Activated naive CD8-positive, alpha-beta T cell (primary cell): Measurements from ENCODE around the gene RBP4.
"Not testable (repeated sequence)": the region's sequence is repeated elsewhere in the genome, so short reads cannot be mapped to it uniquely, and the experiment has no call there.

ENCODE experiments used
- H3K27ac Mint-ChIP-seq: one replicate; pipeline ENCODE4 v1.8.0; 2021; ENCODE audit warnings: mixed read lengths
- H3K27me3 Mint-ChIP-seq: one replicate; pipeline ENCODE4 v1.8.0; 2021; ENCODE audit warnings: mixed read lengths
- H3K36me3 Mint-ChIP-seq: one replicate; pipeline ENCODE4 v1.8.0; 2021; ENCODE audit warnings: mixed read lengths
- H3K4me1 Mint-ChIP-seq: one replicate; pipeline ENCODE4 v1.8.0; 2021; ENCODE audit warnings: low read depth, mixed read lengths
- H3K4me3 Mint-ChIP-seq: one replicate; pipeline ENCODE4 v1.8.0; 2021; ENCODE audit warnings: mild to moderate bottlenecking, mixed read lengths
- H3K9me3 Mint-ChIP-seq: one replicate; pipeline ENCODE4 v1.8.0; 2021; ENCODE audit warnings: low read depth, mixed read lengths

The RBP4 gene

DNA sequence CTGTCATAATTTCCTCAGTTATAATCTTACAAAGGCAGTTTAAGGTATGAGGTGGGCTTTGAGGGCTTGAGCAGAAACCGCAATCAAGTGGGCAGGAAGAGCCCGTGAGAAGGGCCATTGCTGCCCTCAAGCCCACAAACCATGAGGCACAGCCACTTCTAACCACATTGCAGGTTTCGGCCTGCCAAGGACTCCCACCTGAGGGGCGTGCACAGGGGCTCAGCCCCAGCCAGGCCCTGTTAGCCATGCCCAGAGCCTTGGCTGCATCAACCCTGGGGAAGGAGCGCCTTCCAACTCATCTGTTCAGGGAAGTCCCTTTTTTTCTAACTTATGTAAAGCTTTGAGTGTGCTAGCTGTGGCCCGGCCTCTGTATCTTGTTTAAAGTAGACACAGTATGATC, 40.5 kb downstream of the RBP4 start:
- Mint-ChIP-seq H3K27me3 (peaks cover 6% of the 10 kb centered on the region), H3K9me3 (no peaks in the 10 kb centered on the region), H3K27ac (no peak overlapping the region), H3K4me1 (no peaks in the 10 kb centered on the region), H3K36me3 (no peaks in the 10 kb centered on the region), H3K4me3 (no peak overlapping the region)

DNA sequence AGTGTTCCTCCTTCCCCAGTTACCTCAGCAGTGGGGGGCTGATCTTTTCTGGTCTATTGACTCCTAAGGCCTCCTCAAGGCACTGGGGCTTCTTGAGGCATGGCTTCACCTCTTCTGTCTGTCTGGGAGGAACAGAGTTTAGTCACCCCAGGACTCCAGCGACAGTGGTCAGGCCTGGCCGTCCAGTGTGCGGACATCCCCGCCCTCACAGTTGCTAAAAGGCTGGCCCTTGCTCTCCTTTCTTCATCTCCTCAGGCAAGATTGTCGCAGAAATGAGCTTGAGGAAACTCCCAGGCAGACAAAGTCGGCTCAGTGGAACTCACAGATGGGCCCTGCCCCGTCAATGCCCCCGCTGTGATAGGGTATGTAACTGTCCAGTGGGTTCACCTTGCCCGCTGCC, 41.5 kb downstream of the RBP4 start:
- H3K4me1 Mint-ChIP-seq, result no peaks in the 10 kb centered on the region
- H3K36me3 Mint-ChIP-seq, result no peaks in the 10 kb centered on the region
- H3K27ac Mint-ChIP-seq, result no peak overlapping the region
- H3K9me3 Mint-ChIP-seq, result no peaks in the 10 kb centered on the region
- H3K27me3 Mint-ChIP-seq, result peaks cover 4% of the 10 kb centered on the region
- H3K4me3 Mint-ChIP-seq, result no peak overlapping the region

DNA sequence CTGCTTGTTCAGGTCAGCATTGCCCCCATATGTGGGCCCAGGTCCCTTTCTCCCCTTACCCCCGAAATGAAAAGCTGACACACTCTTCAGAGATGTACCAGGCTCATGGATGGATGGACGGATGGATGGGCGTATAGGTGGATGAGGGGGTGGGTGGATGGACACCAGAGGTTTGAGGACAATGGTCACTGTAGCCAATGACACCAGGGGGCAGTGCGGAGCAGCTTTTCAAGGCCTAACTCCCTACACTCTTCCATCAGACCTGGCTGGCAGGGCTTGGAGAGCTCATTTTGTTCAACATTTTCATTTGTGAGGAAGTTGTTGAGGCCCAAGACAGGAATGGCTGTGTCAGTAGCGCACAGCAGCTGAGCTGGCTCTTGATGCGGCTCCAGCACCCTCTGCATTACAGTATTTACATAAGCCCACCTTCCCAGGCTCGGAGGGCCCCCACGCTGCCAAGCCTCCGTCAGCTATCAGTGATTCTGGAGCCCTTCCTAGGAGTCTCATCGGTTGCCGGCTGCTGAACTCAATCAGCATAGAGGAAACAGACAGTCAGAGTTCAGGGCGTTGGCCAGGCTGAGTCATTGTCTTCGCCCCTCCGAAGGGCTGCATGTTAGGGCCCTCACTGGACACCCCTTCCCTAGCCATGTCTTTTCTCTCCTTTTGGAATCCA, 46.1 kb downstream of the RBP4 start:
- H3K36me3 Mint-ChIP-seq, result no peaks in the 10 kb centered on the region
- no peak overlapping the region for H3K27ac Mint-ChIP-seq
- no peaks in the 10 kb centered on the region for H3K9me3 Mint-ChIP-seq
- no peaks in the 10 kb centered on the region for H3K4me1 Mint-ChIP-seq
- H3K27me3 Mint-ChIP-seq, result peaks cover 4% of the 10 kb centered on the region
- no peak overlapping the region for H3K4me3 Mint-ChIP-seq

DNA sequence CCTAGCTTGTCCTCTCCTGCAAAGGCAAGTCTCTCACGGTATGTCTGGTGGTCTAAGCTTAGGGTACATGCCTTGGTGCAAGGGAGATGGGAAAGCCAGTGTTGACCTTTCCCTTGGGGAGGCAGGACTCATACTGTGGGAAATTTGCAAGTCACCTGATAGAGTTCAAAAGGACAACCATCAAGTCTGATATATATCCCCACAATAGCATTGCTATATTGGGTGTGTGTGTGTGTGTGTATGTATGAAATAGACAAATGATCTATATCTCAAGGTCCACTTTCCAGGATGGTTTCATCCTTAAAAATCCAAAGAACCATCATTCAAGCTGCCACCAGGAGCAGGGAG, 46.7 kb downstream of the RBP4 start:
- Mint-ChIP-seq H3K4me1 (no peaks in the 10 kb centered on the region), H3K9me3 (no peaks in the 10 kb centered on the region), H3K27ac (no peak overlapping the region), H3K36me3 (no peaks in the 10 kb centered on the region), H3K27me3 (no peaks in the 10 kb centered on the region), H3K4me3 (no peak overlapping the region)

DNA sequence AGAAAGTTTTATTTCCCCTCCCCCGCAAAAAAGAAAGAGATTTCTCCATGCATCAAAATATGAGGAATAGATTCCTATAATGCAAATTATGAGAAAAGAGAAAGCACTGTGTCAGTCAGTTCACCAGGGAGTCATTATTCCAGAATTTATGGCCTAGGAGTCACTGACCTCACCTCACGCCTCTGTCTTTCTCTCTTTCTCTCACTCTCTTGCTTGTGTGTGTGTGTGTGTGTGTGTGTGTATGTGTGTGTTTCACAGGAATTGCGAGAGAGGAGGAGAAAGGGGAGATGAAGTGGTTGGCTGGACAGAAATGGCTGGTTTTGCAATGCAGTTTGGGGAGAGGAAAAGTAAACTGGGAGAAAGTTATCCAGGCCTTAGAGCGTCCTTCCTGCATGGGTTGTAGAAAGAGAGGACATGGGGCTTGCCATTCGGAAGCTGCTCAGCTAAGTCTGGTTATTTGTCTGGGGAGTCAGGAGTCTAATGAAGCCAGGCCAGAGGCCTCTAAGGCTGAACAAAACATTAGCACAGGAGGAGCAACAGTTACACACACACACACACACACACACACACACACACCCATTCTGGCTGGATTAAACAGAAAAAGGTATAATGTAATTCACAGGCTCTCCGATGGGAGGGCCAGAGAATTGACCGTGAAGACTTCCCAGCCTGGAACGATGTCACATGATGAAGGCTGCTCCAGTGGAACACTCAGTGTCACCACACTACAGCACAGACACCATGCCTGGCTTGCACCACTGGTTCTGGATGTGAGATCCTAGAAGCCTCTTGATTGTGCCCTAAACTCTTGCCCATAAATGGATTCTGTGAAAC, 47.3 kb downstream of the RBP4 start:
- no peaks in the 10 kb centered on the region for H3K9me3 Mint-ChIP-seq
- no peak overlapping the region for H3K4me3 Mint-ChIP-seq
- H3K27me3 Mint-ChIP-seq, result no peaks in the 10 kb centered on the region
- H3K36me3 Mint-ChIP-seq, result no peaks in the 10 kb centered on the region
- no peak overlapping the region for H3K27ac Mint-ChIP-seq
- no peaks in the 10 kb centered on the region for H3K4me1 Mint-ChIP-seq

DNA sequence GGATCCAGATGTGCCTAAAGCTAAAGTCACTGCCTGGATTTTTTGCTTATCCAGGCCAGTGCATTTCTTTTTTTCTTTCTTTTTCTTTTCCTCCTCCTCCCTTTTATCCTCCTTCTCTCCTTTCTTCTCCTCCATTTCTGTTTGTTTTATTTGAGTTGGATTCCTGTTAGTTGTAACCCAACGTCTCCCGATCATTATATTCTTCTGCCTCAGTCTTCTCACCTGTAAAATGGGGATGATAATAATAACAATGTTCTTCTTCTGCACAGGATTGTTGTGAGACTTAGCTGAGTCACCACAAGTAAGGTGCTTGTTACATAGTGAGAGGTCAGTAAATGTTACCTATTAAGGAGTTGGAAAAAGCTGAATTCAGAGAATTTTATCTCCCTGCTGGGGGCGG, 48.3 kb downstream of the RBP4 start:
- Mint-ChIP-seq H3K27ac (no peak overlapping the region), H3K4me3 (no peak overlapping the region), H3K9me3 (no peaks in the 10 kb centered on the region), H3K27me3 (peaks cover 2% of the 10 kb centered on the region), H3K4me1 (no peaks in the 10 kb centered on the region), H3K36me3 (no peaks in the 10 kb centered on the region)

DNA sequence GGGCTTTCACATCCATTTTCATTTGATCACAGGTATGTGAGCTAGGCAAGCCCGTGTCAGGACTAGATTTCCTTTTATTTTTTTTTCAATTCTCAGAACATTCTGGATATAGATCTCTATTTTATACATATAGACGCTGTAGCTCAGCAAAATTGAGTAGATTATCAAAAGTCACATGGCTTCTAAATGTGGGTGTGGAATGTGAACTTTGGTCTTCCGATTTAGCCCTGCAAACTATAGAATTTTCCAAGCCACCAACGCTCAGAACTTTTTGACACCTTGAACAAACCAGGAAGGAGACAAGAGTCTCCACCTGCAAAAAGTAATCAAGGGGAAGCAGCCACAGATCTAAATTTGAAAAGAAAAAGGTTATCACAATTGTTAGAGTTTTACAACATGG, 50.4 kb downstream of the RBP4 start:
- no peak overlapping the region for H3K27ac Mint-ChIP-seq
- peaks cover 2% of the 10 kb centered on the region for H3K27me3 Mint-ChIP-seq
- no peaks in the 10 kb centered on the region for H3K4me1 Mint-ChIP-seq
- H3K36me3 Mint-ChIP-seq, result no peaks in the 10 kb centered on the region
- H3K4me3 Mint-ChIP-seq, result no peak overlapping the region
- no peaks in the 10 kb centered on the region for H3K9me3 Mint-ChIP-seq

DNA sequence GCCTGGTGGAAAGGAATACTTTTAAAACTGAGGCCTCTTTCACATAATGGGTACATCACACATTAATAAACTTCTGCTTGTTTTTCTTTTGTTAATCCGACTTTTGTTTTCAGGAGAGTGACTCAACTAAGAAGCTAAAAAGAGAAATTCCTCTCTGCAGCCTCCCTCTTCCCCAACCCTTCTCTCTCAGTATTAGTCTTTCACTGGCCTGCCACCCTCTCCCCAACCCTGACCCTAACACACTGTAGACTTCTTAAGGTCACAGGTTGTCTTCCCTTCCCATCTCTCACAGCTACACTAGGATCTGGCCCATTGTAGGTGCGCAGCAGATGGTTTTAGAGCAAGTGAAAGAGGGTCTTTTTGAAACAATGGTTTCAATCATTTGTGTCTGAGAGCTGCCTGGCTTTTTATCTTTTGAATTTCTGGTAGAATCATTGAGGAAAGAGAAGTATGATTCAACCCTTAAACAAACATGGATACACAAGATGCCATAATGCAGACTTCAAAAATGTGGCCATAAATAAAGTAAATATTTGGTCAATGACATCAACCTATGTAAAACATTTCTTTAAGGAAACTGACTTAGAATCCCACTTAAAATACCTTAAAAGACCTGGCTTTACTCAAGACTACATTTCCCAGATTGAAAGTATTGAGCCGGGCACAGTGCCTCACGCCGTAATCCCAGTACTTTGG, 52.5 kb downstream of the RBP4 start:
- Mint-ChIP-seq H3K27ac (no peak overlapping the region), H3K36me3 (no peaks in the 10 kb centered on the region), H3K9me3 (no peaks in the 10 kb centered on the region), H3K4me3 (no peak overlapping the region), H3K4me1 (no peaks in the 10 kb centered on the region), H3K27me3 (peaks cover 5% of the 10 kb centered on the region)

DNA sequence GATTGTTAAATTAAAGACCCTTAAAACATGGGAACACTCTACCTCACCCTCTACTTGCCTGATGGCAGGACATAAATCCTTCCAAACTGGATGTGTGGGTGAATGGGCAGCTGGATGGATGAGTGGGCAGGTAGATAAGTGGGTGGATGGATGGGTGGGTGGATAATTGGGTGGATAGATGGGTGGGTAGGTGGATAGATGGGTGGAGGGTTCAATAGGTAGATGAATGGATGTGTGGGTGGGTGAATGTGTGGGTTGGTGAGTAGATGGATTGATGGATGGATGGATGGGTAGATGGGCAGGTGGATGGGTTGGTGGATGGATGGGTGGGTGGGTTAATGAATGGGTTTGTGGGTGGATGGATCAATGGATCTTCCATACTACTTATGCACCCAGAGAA, 53.5 kb downstream of the RBP4 start:
- H3K4me3 Mint-ChIP-seq, result no peak overlapping the region
- no peaks in the 10 kb centered on the region for H3K36me3 Mint-ChIP-seq
- peaks cover 5% of the 10 kb centered on the region for H3K27me3 Mint-ChIP-seq
- no peaks in the 10 kb centered on the region for H3K9me3 Mint-ChIP-seq
- H3K27ac Mint-ChIP-seq, result no peak overlapping the region
- peaks cover under 1% of the 10 kb centered on the region for H3K4me1 Mint-ChIP-seq

DNA sequence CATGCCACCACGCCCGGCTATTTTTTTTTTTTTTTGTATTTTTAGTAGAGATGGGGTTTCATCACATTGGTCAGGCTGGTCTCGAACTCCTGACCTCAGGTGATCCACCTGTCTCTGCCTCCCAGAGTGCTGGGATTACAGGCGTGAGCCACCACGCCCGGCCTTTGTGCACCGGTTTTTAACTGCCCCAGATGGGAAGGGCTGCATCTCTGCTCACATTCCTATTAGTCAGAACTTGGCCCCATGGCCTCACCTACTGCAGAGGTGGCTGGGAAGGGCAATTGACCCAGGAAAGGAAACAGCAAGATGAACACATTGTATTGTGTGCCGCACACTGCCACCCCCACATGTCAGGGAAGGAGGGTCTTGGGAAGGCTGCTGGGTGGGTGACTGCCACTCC, 54.0 kb downstream of the RBP4 start:
- H3K36me3 Mint-ChIP-seq, H3K27ac Mint-ChIP-seq, H3K27me3 Mint-ChIP-seq, H3K9me3 Mint-ChIP-seq, H3K4me1 Mint-ChIP-seq, H3K4me3 Mint-ChIP-seq: not testable (repeated sequence)

DNA sequence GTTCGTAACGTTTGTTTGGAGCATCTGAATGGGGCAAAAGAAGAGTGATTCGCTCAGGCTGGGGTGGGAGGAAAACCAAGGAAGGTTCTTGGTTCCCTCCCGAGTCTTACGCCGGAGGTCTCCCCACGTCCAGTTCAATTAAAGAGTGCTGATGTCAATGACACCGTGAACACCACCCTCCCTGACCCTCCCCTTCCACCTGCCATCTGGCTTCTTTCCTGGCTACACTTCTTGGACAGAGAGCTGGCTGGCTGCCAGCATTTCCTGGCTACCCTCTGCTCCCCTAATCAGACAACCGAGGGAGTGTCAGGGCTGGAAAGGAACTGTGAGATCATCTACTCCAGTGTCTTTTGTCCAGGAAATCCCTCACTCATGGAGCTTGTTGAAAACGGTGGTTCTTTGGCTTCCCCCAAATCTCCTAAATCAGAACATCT, 58.7 kb downstream of the RBP4 start:
- no peaks in the 10 kb centered on the region for H3K36me3 Mint-ChIP-seq
- peaks cover 3% of the 10 kb centered on the region for H3K27me3 Mint-ChIP-seq
- H3K27ac Mint-ChIP-seq, result no peak overlapping the region

More for the DNA sequence above, 58.7 kb downstream of the RBP4 start:
- Mint-ChIP-seq H3K9me3 (no peaks in the 10 kb centered on the region), H3K4me1 (peaks cover 2% of the 10 kb centered on the region), H3K4me3 (no peak overlapping the region)
